ENCODE results near the gene CPSF3.
"Not testable (repeated sequence)": the region's sequence is repeated elsewhere in the genome, so short reads cannot be mapped to it uniquely, and the experiment has no call there.

Gene CPSF3

GRCh38 chr2:9472511-9472910 lies 49.1 kb downstream of the CPSF3 start:
- DNase-seq: no peak

- DNase-seq: peak in 1 of 2 experiments; percentile 15
These were observed 50.0 kb downstream of the CPSF3 start for GRCh38 chr2:9473308-9473984.

GRCh38 chr2:9473985-9474360 lies 50.5 kb downstream of the CPSF3 start:
- DNase-seq: no peak

GRCh38 chr2:9474361-9475057 lies 51.1 kb downstream of the CPSF3 start, which contains the start of gene IAH1:
IAH1 (plus strand) TSS chr2:9474551; CDS start chr2:9474567, 16 bp downstream.
- DNase-seq: peak; percentile 54 to 55

GRCh38 chr2:9477914-9478313 lies 54.5 kb downstream of the CPSF3 start:
- no peak for DNase-seq

GRCh38 chr2:9478526-9478925 lies 55.1 kb downstream of the CPSF3 start:
- no peak for DNase-seq

- no peak for DNase-seq
These were observed 56.7 kb downstream of the CPSF3 start for GRCh38 chr2:9480157-9480556.

GRCh38 chr2:9483107-9483506 lies 59.7 kb downstream of the CPSF3 start:
- no peak for DNase-seq

- no peak for DNase-seq
These were observed 61.1 kb downstream of the CPSF3 start for GRCh38 chr2:9484533-9484932.

- DNase-seq: no peak
These were observed 65.4 kb downstream of the CPSF3 start for GRCh38 chr2:9488583-9489547.

- no peak for DNase-seq
These were observed 67.3 kb downstream of the CPSF3 start for GRCh38 chr2:9490789-9491188.

GRCh38 chr2:9492927-9493326 lies 69.5 kb downstream of the CPSF3 start:
- no peak for DNase-seq

GRCh38 chr2:9493478-9493877 lies 70.0 kb downstream of the CPSF3 start:
- no peak for DNase-seq

- no peak for DNase-seq
These were observed 70.6 kb downstream of the CPSF3 start for GRCh38 chr2:9494081-9494480.

GRCh38 chr2:9497017-9497416 lies 73.6 kb downstream of the CPSF3 start:
- no peak for DNase-seq

- no peak for DNase-seq
These were observed 74.8 kb downstream of the CPSF3 start for GRCh38 chr2:9498210-9498609.

GRCh38 chr2:9508931-9509330 lies 85.5 kb downstream of the CPSF3 start:
- DNase-seq: no peak

- not testable (repeated sequence) for DNase-seq
These were observed 90.5 kb downstream of the CPSF3 start for GRCh38 chr2:9513946-9514345.

- DNase-seq: no peak
These were observed 93.8 kb downstream of the CPSF3 start for GRCh38 chr2:9517118-9517782.

GRCh38 chr2:9518163-9518562 lies 94.7 kb downstream of the CPSF3 start:
- DNase-seq: no peak

GRCh38 chr2:9518780-9519179 lies 95.3 kb downstream of the CPSF3 start:
- DNase-seq: no peak

GRCh38 chr2:9519250-9519649 lies 95.8 kb downstream of the CPSF3 start:
- no peak for DNase-seq

Measured in SHP77 (cell line).